HEK293 (cell line): ENCODE data around the gene PTS.

ENCODE experiments used
- CTCF ChIA-PET: fragments of 350-600 bp; formaldehyde crosslinking; extraction: SDS; loops from one replicate; lab custom pipeline; 2021; ENCODE audit warnings: antibody characterized with exemption; lab: Yijun Ruan, JAX
- POLR2A ChIA-PET: fragments of 300-600 bp; formaldehyde crosslinking; extraction: SDS; loops from one replicate; lab custom pipeline; 2020; ENCODE audit warnings: antibody characterized with exemption, inconsistent platforms; lab: Yijun Ruan, JAX
- H3K27ac ChIP-seq: fragments of 200-500 bp; sonication (Bioruptor generic); 2 replicates; pipeline ENCODE4 v1.5.1; 2014; ENCODE audit warnings: low read depth, low read length, control low read depth, inconsistent platforms; ENCODE audit errors: extremely low read depth
- H3K36me3 ChIP-seq, 2 experiments: fragments of 200-500 bp in 1 of 2; sonication (Bioruptor generic) in 1 of 2; 1 replicate in 1 of 2; 2 replicates in 1 of 2; pipeline ENCODE4 v1.5.1; 2014 to 2017; ENCODE audit warnings: inconsistent platforms in 2 of 2, low read length in 2 of 2; ENCODE audit not compliant: control insufficient read depth in 2 of 2, insufficient read depth in 1 of 2
- H3K4me1 ChIP-seq: fragments of 200-500 bp; sonication (Bioruptor generic); 2 replicates; pipeline ENCODE4 v1.5.1; 2014; ENCODE audit warnings: mild to moderate bottlenecking, low read length, inconsistent platforms; ENCODE audit not compliant: control insufficient read depth, insufficient read depth
- H3K4me3 ChIP-seq: 2 replicates; pipeline ENCODE4 v1.5.1; 2011; ENCODE audit warnings: low read depth, mild to moderate bottlenecking, control low read depth, low read length, moderate library complexity
- H3K9me3 ChIP-seq: fragments of 200-500 bp; sonication (Bioruptor generic); 2 replicates; pipeline ENCODE4 v1.5.1; 2014; ENCODE audit warnings: low read depth, low read length, inconsistent platforms; ENCODE audit not compliant: control insufficient read depth, insufficient read depth
- BCL11A ChIP-seq: fragments of 450-650 bp; formaldehyde crosslinking; IDR thresholded peaks from 2 replicates; pipeline ENCODE4 v1.5.1; 2016; ENCODE audit warnings: low read depth, missing biosample characterization, missing genetic modification characterization
- GLI2 ChIP-seq: fragments of 450-650 bp; formaldehyde crosslinking; IDR thresholded peaks from 2 replicates; pipeline ENCODE4; 2017; ENCODE audit warnings: missing biosample characterization, missing genetic modification characterization, low read depth, borderline replicate concordance
- GLIS2 ChIP-seq: fragments of 450-650 bp; formaldehyde crosslinking; IDR thresholded peaks from 2 replicates; pipeline ENCODE4 v1.5.1; 2016; ENCODE audit warnings: missing biosample characterization, missing genetic modification characterization
- KLF16 ChIP-seq: fragments of 450-650 bp; formaldehyde crosslinking; IDR thresholded peaks from 2 replicates; pipeline ENCODE4 v1.5.1; 2017; ENCODE audit warnings: missing biosample characterization, missing genetic modification characterization
- SP2 ChIP-seq: fragments of 450-650 bp; formaldehyde crosslinking; IDR thresholded peaks from 2 replicates; pipeline ENCODE4 v1.5.1; 2016; ENCODE audit warnings: missing biosample characterization, missing genetic modification characterization
- ZBTB20 ChIP-seq: fragments of 450-650 bp; formaldehyde crosslinking; IDR thresholded peaks from 2 replicates; pipeline ENCODE4 v1.5.1; 2016; ENCODE audit warnings: missing biosample characterization, missing genetic modification characterization
- ZBTB8A ChIP-seq: fragments of 450-650 bp; formaldehyde crosslinking; IDR thresholded peaks from 2 replicates; pipeline ENCODE4 v1.5.1; 2016; ENCODE audit warnings: missing biosample characterization, missing genetic modification characterization
- ZNF16 ChIP-seq: fragments of 450-650 bp; formaldehyde crosslinking; IDR thresholded peaks from 2 replicates; pipeline ENCODE4 v1.5.1; 2016; ENCODE audit warnings: low read depth, missing biosample characterization, missing genetic modification characterization
- ZNF19 ChIP-seq: fragments of 450-650 bp; formaldehyde crosslinking; IDR thresholded peaks from 2 replicates; pipeline ENCODE4; 2016; ENCODE audit warnings: missing biosample characterization, missing genetic modification characterization, low read depth
- ZNF391 ChIP-seq: fragments of 450-650 bp; formaldehyde crosslinking; IDR thresholded peaks from 2 replicates; pipeline ENCODE4 v1.5.1; 2016; ENCODE audit warnings: low read depth, missing biosample characterization, missing genetic modification characterization, borderline replicate concordance
- ZNF426 ChIP-seq: fragments of 450-650 bp; formaldehyde crosslinking; IDR thresholded peaks from 2 replicates; pipeline ENCODE4 v1.5.1; 2017; ENCODE audit warnings: missing biosample characterization, missing genetic modification characterization, mild to moderate bottlenecking, inconsistent platforms, moderate library complexity
- ZNF514 ChIP-seq: fragments of 450-650 bp; formaldehyde crosslinking; IDR thresholded peaks from 2 replicates; pipeline ENCODE4 v1.5.1; 2016; ENCODE audit warnings: missing biosample characterization, missing genetic modification characterization
- ZNF555 ChIP-seq: fragments of 450-650 bp; formaldehyde crosslinking; conservative IDR thresholded peaks from 2 replicates; pipeline ENCODE4 v1.5.1; 2017; ENCODE audit warnings: missing biosample characterization, mild to moderate bottlenecking, missing genetic modification characterization, inconsistent platforms
- ZNF837 ChIP-seq: fragments of 450-650 bp; formaldehyde crosslinking; IDR thresholded peaks from 2 replicates; pipeline ENCODE4 v1.5.1; 2016; ENCODE audit warnings: missing biosample characterization, missing genetic modification characterization
- TF ChIP-seq, protein P1 (sequence below): fragments of 450-650 bp; formaldehyde crosslinking; IDR thresholded peaks from 2 replicates; pipeline ENCODE4 v1.5.1; 2016; ENCODE audit warnings: missing biosample characterization, missing genetic modification characterization
- TF ChIP-seq, protein P2 (sequence below): fragments of 450-650 bp; formaldehyde crosslinking; IDR thresholded peaks from 2 replicates; pipeline ENCODE4 v1.5.1; 2016; ENCODE audit warnings: missing biosample characterization, missing genetic modification characterization, borderline replicate concordance
- TF ChIP-seq, protein P3 (sequence below): fragments of 450-650 bp; formaldehyde crosslinking; IDR thresholded peaks from 2 replicates; pipeline ENCODE4 v1.5.1; 2016; ENCODE audit warnings: missing biosample characterization, missing genetic modification characterization, low read depth
- TF ChIP-seq, protein P4 (sequence below): fragments of 450-650 bp; formaldehyde crosslinking; IDR thresholded peaks from 2 replicates; pipeline ENCODE4 v1.5.1; 2016; ENCODE audit warnings: missing biosample characterization, missing genetic modification characterization
- TF ChIP-seq, protein P5 (sequence below): fragments of 450-650 bp; formaldehyde crosslinking; IDR thresholded peaks from 2 replicates; pipeline ENCODE4 v1.5.1; 2016; ENCODE audit warnings: missing biosample characterization, missing genetic modification characterization, low read depth
- TF ChIP-seq, protein P6 (sequence below): fragments of 450-650 bp; formaldehyde crosslinking; optimal IDR thresholded peaks from 2 replicates; pipeline ENCODE3; 2016; ENCODE audit warnings: missing biosample characterization, mild to moderate bottlenecking, missing genetic modification characterization
- TF ChIP-seq, protein P7 (sequence below): fragments of 450-650 bp; formaldehyde crosslinking; IDR thresholded peaks from 2 replicates; pipeline ENCODE4 v1.5.1; 2017; ENCODE audit warnings: missing biosample characterization, missing genetic modification characterization

The PTS gene

DNA sequence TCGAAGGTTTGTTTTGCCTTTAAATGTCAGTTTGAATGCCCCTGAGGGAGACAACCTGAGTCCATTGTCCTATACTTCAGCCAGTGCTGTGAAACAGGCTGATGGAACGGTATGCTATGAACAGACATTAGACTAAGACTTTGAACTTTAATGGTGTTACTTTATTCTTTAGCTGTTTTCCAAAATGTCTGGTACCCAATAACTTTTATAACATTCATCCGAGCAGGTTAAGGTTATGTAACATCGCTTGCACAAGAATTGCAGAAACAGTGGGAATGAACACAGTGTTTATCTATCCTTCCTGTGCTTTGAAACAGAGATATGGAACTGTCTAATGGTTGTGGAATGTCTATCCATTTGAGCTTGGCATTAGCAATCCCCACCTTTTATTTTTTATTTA lies 12.5 kb upstream of the PTS start:
- Histone ChIP-seq H3K4me3 (no peak overlapping the region), H3K36me3 (no peaks in the 10 kb centered on the region), H3K4me1 (no peaks in the 10 kb centered on the region), H3K9me3 (no peaks in the 10 kb centered on the region), H3K27ac (no peak overlapping the region)
- TF ChIP-seq ZNF514 (tag by site-specific recombination) (no peak), ZNF555 (tag by site-specific recombination) (no peak), ZNF16 (tag by site-specific recombination) (no peak), ZNF19 (no peak), ZBTB20 (tag by site-specific recombination) (no peak), GLI2 (no peak), ZNF391 (no peak), ZNF837 (tag by site-specific recombination) (no peak), SP2 (no peak), BCL11A (tag by site-specific recombination) (no peak)
- TF ChIP-seq, protein P1, sequence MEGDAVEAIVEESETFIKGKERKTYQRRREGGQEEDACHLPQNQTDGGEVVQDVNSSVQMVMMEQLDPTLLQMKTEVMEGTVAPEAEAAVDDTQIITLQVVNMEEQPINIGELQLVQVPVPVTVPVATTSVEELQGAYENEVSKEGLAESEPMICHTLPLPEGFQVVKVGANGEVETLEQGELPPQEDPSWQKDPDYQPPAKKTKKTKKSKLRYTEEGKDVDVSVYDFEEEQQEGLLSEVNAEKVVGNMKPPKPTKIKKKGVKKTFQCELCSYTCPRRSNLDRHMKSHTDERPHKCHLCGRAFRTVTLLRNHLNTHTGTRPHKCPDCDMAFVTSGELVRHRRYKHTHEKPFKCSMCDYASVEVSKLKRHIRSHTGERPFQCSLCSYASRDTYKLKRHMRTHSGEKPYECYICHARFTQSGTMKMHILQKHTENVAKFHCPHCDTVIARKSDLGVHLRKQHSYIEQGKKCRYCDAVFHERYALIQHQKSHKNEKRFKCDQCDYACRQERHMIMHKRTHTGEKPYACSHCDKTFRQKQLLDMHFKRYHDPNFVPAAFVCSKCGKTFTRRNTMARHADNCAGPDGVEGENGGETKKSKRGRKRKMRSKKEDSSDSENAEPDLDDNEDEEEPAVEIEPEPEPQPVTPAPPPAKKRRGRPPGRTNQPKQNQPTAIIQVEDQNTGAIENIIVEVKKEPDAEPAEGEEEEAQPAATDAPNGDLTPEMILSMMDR (tag by site-specific recombination), result no peak
- TF ChIP-seq, protein P2, sequence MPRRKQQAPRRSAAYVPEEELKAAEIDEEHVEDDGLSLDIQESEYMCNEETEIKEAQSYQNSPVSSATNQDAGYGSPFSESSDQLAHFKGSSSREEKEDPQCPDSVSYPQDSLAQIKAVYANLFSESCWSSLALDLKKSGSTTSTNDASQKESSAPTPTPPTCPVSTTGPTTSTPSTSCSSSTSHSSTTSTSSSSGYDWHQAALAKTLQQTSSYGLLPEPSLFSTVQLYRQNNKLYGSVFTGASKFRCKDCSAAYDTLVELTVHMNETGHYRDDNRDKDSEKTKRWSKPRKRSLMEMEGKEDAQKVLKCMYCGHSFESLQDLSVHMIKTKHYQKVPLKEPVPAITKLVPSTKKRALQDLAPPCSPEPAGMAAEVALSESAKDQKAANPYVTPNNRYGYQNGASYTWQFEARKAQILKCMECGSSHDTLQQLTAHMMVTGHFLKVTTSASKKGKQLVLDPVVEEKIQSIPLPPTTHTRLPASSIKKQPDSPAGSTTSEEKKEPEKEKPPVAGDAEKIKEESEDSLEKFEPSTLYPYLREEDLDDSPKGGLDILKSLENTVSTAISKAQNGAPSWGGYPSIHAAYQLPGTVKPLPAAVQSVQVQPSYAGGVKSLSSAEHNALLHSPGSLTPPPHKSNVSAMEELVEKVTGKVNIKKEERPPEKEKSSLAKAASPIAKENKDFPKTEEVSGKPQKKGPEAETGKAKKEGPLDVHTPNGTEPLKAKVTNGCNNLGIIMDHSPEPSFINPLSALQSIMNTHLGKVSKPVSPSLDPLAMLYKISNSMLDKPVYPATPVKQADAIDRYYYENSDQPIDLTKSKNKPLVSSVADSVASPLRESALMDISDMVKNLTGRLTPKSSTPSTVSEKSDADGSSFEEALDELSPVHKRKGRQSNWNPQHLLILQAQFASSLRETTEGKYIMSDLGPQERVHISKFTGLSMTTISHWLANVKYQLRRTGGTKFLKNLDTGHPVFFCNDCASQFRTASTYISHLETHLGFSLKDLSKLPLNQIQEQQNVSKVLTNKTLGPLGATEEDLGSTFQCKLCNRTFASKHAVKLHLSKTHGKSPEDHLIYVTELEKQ (tag by site-specific recombination), result no peak
- TF ChIP-seq, protein P3, sequence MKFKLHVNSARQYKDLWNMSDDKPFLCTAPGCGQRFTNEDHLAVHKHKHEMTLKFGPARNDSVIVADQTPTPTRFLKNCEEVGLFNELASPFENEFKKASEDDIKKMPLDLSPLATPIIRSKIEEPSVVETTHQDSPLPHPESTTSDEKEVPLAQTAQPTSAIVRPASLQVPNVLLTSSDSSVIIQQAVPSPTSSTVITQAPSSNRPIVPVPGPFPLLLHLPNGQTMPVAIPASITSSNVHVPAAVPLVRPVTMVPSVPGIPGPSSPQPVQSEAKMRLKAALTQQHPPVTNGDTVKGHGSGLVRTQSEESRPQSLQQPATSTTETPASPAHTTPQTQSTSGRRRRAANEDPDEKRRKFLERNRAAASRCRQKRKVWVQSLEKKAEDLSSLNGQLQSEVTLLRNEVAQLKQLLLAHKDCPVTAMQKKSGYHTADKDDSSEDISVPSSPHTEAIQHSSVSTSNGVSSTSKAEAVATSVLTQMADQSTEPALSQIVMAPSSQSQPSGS (tag by site-specific recombination), result no peak
- TF ChIP-seq, protein P4, sequence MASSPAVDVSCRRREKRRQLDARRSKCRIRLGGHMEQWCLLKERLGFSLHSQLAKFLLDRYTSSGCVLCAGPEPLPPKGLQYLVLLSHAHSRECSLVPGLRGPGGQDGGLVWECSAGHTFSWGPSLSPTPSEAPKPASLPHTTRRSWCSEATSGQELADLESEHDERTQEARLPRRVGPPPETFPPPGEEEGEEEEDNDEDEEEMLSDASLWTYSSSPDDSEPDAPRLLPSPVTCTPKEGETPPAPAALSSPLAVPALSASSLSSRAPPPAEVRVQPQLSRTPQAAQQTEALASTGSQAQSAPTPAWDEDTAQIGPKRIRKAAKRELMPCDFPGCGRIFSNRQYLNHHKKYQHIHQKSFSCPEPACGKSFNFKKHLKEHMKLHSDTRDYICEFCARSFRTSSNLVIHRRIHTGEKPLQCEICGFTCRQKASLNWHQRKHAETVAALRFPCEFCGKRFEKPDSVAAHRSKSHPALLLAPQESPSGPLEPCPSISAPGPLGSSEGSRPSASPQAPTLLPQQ (tag by site-specific recombination), result no peak
- TF ChIP-seq, protein P5, sequence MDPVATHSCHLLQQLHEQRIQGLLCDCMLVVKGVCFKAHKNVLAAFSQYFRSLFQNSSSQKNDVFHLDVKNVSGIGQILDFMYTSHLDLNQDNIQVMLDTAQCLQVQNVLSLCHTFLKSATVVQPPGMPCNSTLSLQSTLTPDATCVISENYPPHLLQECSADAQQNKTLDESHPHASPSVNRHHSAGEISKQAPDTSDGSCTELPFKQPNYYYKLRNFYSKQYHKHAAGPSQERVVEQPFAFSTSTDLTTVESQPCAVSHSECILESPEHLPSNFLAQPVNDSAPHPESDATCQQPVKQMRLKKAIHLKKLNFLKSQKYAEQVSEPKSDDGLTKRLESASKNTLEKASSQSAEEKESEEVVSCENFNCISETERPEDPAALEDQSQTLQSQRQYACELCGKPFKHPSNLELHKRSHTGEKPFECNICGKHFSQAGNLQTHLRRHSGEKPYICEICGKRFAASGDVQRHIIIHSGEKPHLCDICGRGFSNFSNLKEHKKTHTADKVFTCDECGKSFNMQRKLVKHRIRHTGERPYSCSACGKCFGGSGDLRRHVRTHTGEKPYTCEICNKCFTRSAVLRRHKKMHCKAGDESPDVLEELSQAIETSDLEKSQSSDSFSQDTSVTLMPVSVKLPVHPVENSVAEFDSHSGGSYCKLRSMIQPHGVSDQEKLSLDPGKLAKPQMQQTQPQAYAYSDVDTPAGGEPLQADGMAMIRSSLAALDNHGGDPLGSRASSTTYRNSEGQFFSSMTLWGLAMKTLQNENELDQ, result no peak
- ChIA-PET CTCF (interaction anchor here (0.7 to 19.0 kb wide), 2 partner anchors 70 to 100 kb away, joined by 3 to 308 read pairs; no protein-coding TSS in a partner anchor), POLR2A (no interaction called here)

DNA sequence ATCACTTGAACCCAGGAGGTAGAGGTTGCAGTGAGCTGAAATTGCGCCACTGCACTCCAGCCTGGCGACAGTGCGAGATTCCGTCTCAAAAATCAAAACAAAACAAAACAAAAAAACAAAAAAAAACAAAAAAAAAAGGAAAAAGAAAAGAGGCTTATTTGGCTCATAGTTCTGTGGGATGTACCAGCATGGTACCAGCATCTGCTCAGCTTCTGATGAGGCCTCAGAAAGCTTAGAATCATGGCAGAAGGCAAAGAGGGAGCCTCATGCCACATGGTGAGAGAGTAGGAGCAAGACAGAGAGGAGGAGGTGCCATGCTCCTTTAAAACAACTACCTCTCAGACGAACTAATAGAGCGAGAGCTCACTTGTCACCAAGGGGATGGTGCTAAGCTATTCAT lies 10.6 kb upstream of the PTS start:
- Histone ChIP-seq H3K9me3 (no peaks in the 10 kb centered on the region), H3K27ac (no peak overlapping the region), H3K36me3 (no peaks in the 10 kb centered on the region), H3K4me3 (no peak overlapping the region), H3K4me1 (no peaks in the 10 kb centered on the region)
- ChIA-PET POLR2A (no interaction called here), CTCF (interaction anchor here (19.0 kb wide), 1 partner anchor 68 kb away, joined by 308 read pairs; no protein-coding TSS in a partner anchor)
- TF ChIP-seq ZNF426 (no peak), ZBTB8A (tag by site-specific recombination) (no peak), GLIS2 (no peak), KLF16 (tag by site-specific recombination) (no peak)
- TF ChIP-seq, protein P6, sequence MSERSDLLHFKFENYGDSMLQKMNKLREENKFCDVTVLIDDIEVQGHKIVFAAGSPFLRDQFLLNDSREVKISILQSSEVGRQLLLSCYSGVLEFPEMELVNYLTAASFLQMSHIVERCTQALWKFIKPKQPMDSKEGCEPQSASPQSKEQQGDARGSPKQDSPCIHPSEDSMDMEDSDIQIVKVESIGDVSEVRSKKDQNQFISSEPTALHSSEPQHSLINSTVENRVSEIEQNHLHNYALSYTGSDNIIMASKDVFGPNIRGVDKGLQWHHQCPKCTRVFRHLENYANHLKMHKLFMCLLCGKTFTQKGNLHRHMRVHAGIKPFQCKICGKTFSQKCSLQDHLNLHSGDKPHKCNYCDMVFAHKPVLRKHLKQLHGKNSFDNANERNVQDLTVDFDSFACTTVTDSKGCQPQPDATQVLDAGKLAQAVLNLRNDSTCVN (tag by site-specific recombination), result no peak
- TF ChIP-seq, protein P7, sequence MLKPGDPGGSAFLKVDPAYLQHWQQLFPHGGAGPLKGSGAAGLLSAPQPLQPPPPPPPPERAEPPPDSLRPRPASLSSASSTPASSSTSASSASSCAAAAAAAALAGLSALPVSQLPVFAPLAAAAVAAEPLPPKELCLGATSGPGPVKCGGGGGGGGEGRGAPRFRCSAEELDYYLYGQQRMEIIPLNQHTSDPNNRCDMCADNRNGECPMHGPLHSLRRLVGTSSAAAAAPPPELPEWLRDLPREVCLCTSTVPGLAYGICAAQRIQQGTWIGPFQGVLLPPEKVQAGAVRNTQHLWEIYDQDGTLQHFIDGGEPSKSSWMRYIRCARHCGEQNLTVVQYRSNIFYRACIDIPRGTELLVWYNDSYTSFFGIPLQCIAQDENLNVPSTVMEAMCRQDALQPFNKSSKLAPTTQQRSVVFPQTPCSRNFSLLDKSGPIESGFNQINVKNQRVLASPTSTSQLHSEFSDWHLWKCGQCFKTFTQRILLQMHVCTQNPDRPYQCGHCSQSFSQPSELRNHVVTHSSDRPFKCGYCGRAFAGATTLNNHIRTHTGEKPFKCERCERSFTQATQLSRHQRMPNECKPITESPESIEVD (tag by site-specific recombination), result no peak
